ENCODE measurements around the gene TM2D3.

DNA sequence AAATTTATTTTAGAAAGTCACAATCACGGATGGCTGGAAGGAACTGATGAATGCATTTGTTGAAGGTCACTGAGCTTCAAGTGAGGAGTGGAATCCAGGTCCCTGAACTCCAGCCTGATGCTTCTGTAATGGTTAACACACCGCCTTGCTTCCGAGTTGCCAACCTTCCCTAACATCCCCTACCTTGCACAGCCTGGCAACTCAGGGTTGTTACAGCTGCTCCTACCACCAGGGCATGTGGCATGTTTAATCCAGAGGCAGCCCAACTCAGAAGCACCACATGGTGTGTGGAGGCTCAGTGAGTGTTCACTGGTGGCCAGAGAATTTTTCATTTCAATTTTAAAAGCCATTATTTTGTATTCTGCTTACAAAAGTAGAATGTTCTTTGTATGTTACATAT is 4.9 kb downstream of the TM2D3 start:
- TF ChIP-seq EP300 (IDR thresholded peaks at IDR 0.05) (no peak), CTCF (IDR thresholded peaks at IDR 0.05) (no peak), POLR2AphosphoS5 (IDR thresholded peaks at IDR 0.05) (no peak), POLR2A (IDR thresholded peaks at IDR 0.05) (no peak)
